LNCAP (cell line): ENCODE results near the gene AMOTL2.

Source experiments
- TF ChIP-seq, protein P1 (sequence below): fragments of 450-650 bp; IDR thresholded peaks from 2 replicates; pipeline ENCODE4 v1.5.1; 2017; ENCODE audit warnings: mild to moderate bottlenecking

The AMOTL2 gene

GRCh38 chr3:134364061-134364935 is 9.9 kb downstream of the AMOTL2 start:
- TF ChIP-seq, protein P1, sequence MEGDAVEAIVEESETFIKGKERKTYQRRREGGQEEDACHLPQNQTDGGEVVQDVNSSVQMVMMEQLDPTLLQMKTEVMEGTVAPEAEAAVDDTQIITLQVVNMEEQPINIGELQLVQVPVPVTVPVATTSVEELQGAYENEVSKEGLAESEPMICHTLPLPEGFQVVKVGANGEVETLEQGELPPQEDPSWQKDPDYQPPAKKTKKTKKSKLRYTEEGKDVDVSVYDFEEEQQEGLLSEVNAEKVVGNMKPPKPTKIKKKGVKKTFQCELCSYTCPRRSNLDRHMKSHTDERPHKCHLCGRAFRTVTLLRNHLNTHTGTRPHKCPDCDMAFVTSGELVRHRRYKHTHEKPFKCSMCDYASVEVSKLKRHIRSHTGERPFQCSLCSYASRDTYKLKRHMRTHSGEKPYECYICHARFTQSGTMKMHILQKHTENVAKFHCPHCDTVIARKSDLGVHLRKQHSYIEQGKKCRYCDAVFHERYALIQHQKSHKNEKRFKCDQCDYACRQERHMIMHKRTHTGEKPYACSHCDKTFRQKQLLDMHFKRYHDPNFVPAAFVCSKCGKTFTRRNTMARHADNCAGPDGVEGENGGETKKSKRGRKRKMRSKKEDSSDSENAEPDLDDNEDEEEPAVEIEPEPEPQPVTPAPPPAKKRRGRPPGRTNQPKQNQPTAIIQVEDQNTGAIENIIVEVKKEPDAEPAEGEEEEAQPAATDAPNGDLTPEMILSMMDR, result no peak

DNA sequence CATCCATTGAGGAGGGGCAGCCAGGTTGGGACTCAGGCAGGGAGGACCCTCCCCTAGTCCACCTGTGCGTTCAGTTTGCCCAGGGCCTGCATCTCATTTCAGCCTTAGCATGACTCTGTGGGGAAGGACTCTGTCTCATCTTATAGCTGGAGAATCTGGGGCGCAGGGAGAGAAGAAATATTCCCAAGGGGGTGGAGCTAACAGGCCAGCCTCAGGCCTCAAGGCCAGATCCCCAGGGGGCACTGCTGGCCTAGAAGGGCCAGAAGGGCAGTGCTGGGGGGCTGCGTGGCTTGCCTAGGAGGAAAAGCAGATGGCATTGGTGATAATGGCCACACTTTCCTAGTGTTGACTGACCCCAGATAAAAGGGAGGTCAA is 10.9 kb downstream of the AMOTL2 start:
- TF ChIP-seq, protein P1, result no peak

GRCh38 chr3:134362670-134363380 is 11.4 kb downstream of the AMOTL2 start:
- TF ChIP-seq, protein P1, result no peak

- TF ChIP-seq, protein P1, result no peak
These were observed 12.0 kb downstream of the AMOTL2 start for GRCh38 chr3:134362221-134362620.

DNA sequence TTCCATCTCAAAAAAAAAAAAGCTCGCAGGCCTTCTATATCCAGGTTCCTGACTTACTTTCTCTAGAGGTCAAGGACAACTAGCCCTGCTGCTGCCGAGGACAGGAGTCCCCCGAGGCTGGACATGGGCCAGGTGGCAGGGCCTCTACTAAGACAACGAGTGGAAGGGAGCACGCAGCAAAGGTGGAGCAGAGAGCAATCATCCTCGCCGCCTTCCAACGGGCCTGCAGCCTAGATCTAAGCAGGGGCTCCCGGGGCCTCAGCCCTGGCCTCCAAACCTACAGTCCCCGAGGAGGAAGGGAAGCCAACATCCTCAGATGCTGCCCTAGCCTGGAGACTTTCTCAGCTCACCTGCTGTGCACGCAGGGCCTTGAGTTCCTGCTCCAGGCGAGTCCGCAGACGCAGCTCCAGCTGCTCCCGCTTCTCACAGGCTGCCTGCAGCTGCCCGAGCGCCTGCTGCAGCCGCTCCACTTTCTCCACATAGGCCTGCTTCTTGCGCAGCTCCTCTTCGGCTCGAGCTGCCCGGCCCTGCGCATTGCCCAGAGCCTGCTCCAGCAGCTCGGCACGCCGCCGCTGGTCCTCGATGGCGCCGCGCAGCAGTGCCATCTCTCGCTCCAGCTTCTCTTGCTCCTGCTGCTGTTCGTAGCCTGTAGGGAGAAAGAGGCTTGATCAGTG is 12.9 kb downstream of the AMOTL2 start:
- TF ChIP-seq, protein P1, result no peak

DNA sequence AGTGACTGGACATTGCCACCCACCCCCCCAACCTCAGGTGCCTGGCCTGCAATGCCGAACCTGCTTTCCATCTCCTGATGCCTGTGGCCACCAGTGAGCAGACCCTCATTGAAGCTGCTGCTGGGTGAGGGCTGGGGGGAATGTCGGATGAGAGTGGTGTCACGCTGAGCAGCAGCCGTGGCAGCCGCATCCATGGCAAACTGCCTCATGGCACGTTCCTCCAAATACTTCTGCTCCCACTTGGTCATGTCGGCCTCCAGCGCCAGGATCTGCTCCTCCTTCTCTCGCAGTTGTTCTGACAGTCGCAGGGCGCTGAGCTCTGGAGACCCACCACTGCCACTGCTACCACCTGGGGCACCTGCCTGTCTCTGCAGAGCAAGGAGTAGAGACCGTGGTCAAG is 14.2 kb downstream of the AMOTL2 start:
- TF ChIP-seq, protein P1, result no peak

DNA sequence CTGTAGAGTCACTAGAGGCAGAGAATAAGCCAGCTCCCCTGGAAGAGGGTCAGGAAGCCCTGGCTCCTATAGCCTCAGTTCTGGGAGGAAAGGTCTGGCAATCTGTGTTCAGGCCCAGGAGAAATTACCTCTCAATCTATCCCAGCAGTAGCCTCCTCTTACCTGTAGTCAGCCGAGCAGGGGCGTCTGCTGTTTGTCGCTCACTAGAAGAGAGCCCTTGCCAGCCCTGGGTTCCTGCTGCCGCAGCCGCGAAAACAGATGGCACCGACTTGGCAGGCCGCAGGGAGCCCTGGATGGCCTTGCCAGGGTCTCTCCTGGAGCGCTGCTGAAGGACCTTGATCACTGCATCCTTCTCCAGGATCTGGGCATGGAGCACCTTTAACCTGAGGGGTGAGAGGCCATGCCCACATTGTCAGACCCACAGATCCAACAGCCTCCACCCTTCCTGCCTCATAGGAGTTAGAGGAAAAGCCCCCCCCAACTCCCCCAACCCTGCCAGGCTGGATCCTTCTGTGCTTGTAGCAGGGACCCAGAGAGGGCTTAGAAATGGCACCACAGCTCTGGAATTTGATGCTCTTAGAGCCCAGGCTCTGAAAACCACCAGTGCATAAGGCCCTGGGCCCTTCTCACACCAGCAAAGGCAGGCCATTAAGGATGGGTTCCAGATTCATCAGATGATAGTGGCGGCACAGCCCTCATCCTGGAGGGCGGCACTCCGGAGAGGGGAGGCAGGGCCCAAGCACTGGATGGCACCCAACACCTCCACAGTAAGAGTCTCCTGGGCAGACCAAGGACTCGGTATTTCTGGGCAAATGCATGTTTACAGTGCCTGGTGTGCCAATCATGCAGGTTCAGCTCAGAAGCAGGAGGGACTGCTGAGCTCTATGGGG is 14.9 kb downstream of the AMOTL2 start:
- TF ChIP-seq, protein P1, result no peak
